LNCaP clone FGC (cell line): Measurements from ENCODE around the gene LPP.

Source experiments
- DNase-seq: peaks from one replicate; pipeline ENCODE4 v3.0.0-alpha.2; 2011; ENCODE audit warnings: low read depth
- H3K4me3 ChIP-seq: 2 replicates; pipeline ENCODE4 v1.5.1; 2011; ENCODE audit warnings: mild to moderate bottlenecking, low read depth, low read length, control low read depth
- CTCF ChIP-seq: IDR thresholded peaks from 2 replicates; pipeline ENCODE4 v1.5.1; 2012; ENCODE audit warnings: mild to moderate bottlenecking; ENCODE audit not compliant: control insufficient read depth, insufficient read depth; ENCODE audit errors: extremely low read depth

The LPP gene

GRCh38 chr3:188292251-188292650 is 138.3 kb downstream of the LPP start:
- no peak overlapping the region for H3K4me3 ChIP-seq
- no peak for TF ChIP-seq CTCF
- DNase-seq, result no peak

GRCh38 chr3:188292827-188293226 is 138.9 kb downstream of the LPP start:
- DNase-seq, result no peak
- no peak for TF ChIP-seq CTCF
- H3K4me3 ChIP-seq, result no peak overlapping the region

GRCh38 chr3:188294113-188294512 is 140.2 kb downstream of the LPP start:
- no peak overlapping the region for H3K4me3 ChIP-seq
- TF ChIP-seq CTCF, result no peak
- no peak for DNase-seq

- no peak for DNase-seq
- no peak overlapping the region for H3K4me3 ChIP-seq
Observed at GRCh38 chr3:188294823-188295487, 141.0 kb downstream of the LPP start.

GRCh38 chr3:188295876-188296275 is 141.9 kb downstream of the LPP start:
- DNase-seq, result no peak
- no peak overlapping the region for H3K4me3 ChIP-seq
- TF ChIP-seq CTCF, result no peak

More at GRCh38 chr3:188294823-188295487, 141.0 kb downstream of the LPP start:
- TF ChIP-seq CTCF, result no peak

- no peak overlapping the region for H3K4me3 ChIP-seq
- no peak for DNase-seq
- TF ChIP-seq CTCF, result no peak
Observed at GRCh38 chr3:188296761-188297612, 143.0 kb downstream of the LPP start.
